ENCODE data around the gene NAT16.

NAT16 gene

GRCh38 chr7:101161692-101162471, 18.2 kb downstream of the NAT16 start:
- H3K27ac ChIP-seq: peak overlapping the region in 10 of 11 experiments; percentile 30 to 90 (median 78); a peak in 20 of 22 replicates
- H3K4me2 ChIP-seq: peak overlapping the region; percentile 89 to 100 (median 99)
- peaks cover 38 to 73% (median 69%) of the 10 kb centered on the region in 10 experiments for H3K4me1 ChIP-seq
- H3K9me3 ChIP-seq (replicated peaks in 1 of 11): no peaks in the 10 kb centered on the region
- H3K36me3 ChIP-seq: peaks cover 23 to 38% (median 33%) of the 10 kb centered on the region in 11 experiments
- no peak for TF ChIP-seq Cebpa-rat (IDR thresholded peaks at IDR 0.05)
- H4K20me1 ChIP-seq: peaks cover 0 to 53% (median 17%) of the 10 kb centered on the region in 11 experiments; a peak in 21 of 22 replicates
- H3K27me3 ChIP-seq: peaks cover 22 to 32% (median 28%) of the 10 kb centered on the region in 11 experiments
- peak overlapping the region; percentile 52 to 75 (median 64); a peak in 19 of 20 replicates for H3K4me3 ChIP-seq
- H3K9ac ChIP-seq: peak overlapping the region; percentile 12 to 80 (median 75); a peak in 19 of 22 replicates

GRCh38 chr7:101160910-101161309, 19.2 kb downstream of the NAT16 start:
- no peak overlapping the region for H3K4me3 ChIP-seq
- peaks cover 41 to 75% (median 70%) of the 10 kb centered on the region in 10 experiments for H3K4me1 ChIP-seq
- TF ChIP-seq Cebpa-rat (IDR thresholded peaks at IDR 0.05): no peak
- H4K20me1 ChIP-seq: peaks cover 0 to 63% (median 18%) of the 10 kb centered on the region in 11 experiments; a peak in 21 of 22 replicates
- peaks cover 23 to 44% (median 37%) of the 10 kb centered on the region in 11 experiments for H3K36me3 ChIP-seq
- H3K4me2 ChIP-seq: peak overlapping the region in 8 of 11 experiments; percentile 89 to 100 (median 100); a peak in 15 of 22 replicates
- peaks cover 17 to 23% (median 19%) of the 10 kb centered on the region in 11 experiments for H3K27me3 ChIP-seq
- H3K9ac ChIP-seq: no peak overlapping the region
- no peaks in the 10 kb centered on the region for H3K9me3 ChIP-seq (replicated peaks in 1 of 11)
- no peak overlapping the region for H3K27ac ChIP-seq

DNA sequence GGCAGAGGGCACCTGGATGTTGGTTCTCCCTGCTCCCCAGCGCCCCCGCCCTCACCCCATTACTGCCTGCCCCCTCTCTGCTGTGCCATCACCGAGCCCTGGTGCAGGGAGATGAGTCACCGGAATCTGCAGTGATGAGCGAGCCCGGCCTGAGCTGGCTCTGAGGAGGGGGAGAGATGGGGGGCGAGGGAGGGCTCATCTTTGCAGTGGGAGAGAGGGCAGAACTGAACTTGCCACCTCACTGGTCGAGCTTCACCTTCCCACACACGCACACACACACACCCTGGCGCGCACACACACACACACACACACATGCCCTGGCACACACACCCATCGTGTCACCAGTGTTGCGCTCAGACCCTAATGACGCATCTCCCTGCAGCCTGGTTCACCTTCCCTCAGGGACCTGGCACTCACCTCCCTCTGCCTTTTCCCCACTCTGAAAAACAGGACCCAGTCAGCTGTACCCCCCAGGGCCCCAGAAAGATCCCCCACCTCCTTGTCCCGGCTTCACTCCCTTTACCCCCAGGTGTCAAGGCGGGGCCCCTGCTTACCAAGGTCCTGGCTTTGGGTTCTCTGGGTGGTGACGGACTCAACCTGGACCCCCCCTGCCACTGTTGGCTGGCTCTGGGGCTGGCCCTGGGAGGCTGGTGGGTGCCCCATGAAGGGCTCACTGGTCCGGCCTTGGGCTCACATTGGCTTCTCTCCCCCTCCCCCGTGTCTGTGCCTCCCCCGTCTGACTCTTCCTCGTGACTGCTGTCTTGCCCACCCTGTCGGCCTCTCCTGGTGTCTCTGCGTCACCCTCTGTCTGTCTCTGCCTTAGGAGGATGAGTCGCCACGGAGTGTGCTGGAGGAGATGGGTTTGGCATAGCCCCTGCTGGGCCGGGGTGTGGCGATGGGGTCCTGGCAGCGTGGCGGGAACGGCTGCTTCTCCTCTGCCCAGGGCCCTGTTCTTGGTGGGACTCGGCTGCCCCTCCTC, 20.1 kb downstream of the NAT16 start:
- 0 out of 22 replicates have a peak overlapping the region, but pooled peaks of 1 of the 11 experiments have one; percentile 13 for H3K9ac ChIP-seq
- H3K9me3 ChIP-seq (replicated peaks in 1 of 11): no peaks in the 10 kb centered on the region
- peaks cover 11 to 16% (median 13%) of the 10 kb centered on the region in 11 experiments; a peak in 21 of 22 replicates for H3K27me3 ChIP-seq
- H3K27ac ChIP-seq: no peak overlapping the region
- H3K4me3 ChIP-seq: no peak overlapping the region
- peaks cover 45 to 76% (median 72%) of the 10 kb centered on the region in 10 experiments for H3K4me1 ChIP-seq
- H4K20me1 ChIP-seq: peaks cover 0 to 64% (median 14%) of the 10 kb centered on the region in 11 experiments; a peak in 21 of 22 replicates
- TF ChIP-seq Cebpa-rat (IDR thresholded peaks at IDR 0.05): no peak
- peaks cover 23 to 44% (median 37%) of the 10 kb centered on the region in 11 experiments for H3K36me3 ChIP-seq
- peak overlapping the region in 8 of 11 experiments; percentile 10 to 37 (median 28); a peak in 10 of 22 replicates for H3K4me2 ChIP-seq

DNA sequence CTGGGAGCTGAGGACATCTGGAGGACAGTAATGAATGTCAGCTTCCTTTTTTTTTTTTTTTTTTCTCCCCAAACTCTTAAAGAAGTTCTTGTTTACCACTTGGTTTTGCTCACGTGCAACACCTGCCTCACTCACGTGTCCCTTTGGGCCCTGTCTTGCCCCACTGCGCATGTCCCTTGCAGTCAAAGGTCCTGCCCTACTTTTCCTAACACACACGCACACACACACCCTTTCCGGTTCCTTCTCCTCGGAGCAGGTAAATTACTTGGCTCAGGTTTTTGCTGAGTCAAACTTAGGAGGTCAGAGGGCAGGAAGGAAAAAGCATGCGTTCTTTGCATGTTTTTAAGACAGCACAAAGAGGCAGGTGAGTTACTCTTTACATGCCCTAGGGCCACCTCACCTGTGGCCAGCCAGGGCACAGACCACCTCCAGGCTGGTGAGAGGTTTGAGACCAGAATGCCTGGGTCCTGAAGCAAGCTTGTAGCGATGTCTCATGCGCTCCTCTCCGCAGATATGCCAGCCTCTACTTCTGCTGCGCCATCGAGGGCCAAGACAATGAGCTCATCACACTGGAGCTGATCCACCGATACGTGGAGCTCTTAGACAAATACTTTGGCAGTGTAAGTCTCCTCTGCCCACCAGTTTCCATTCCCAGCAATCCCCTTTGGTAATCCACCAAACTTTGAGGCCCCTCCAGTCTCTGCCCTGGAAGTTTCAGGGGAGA, 23.1 kb downstream of the NAT16 start:
- H4K20me1 ChIP-seq: peaks cover 0 to 49% (median 0%) of the 10 kb centered on the region in 11 experiments; a peak in 6 of 22 replicates
- H3K4me3 ChIP-seq: no peak overlapping the region
- H3K27ac ChIP-seq: no peak overlapping the region
- peaks cover 31 to 62% (median 56%) of the 10 kb centered on the region in 10 experiments for H3K4me1 ChIP-seq
- H3K9me3 ChIP-seq (replicated peaks in 1 of 11): no peaks in the 10 kb centered on the region
- H3K36me3 ChIP-seq: peaks cover 23 to 44% (median 37%) of the 10 kb centered on the region in 11 experiments
- no peak for TF ChIP-seq Cebpa-rat (IDR thresholded peaks at IDR 0.05)
- H3K9ac ChIP-seq: no peak overlapping the region; a peak in 2 of 22 replicates
- H3K27me3 ChIP-seq: no peaks in the 10 kb centered on the region
- peak overlapping the region in 4 of 11 experiments; percentile 90 to 99 (median 96); a peak in 3 of 22 replicates for H3K4me2 ChIP-seq

DNA sequence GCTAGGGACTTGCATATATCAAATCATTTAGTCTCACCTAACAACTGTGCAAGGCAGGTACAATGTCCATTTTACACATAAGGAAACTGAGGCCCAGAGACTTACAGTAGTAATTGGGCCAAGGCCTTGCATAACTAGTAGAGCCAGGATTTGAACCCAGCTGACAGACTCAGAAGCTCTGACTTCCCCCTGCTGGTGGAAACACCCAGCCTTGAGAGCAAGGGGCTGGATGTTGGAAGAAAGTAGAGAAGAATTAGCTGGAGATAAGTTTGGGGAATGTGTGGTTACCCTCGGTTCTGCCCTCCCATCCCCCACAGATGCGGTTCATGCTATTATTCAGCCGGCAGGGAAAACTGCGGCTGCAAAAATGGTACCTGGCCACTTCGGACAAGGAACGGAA, 23.8 kb downstream of the NAT16 start:
- Histone ChIP-seq H3K27me3 (no peaks in the 10 kb centered on the region), H3K4me1 (peaks cover 27 to 55% (median 48%) of the 10 kb centered on the region in 10 experiments), H4K20me1 (peaks cover 0 to 49% (median 0%) of the 10 kb centered on the region in 11 experiments; a peak in 6 of 22 replicates), H3K27ac (no peak overlapping the region), H3K4me3 (0 out of 20 replicates have a peak overlapping the region, but pooled peaks of 1 of the 10 experiments have one; percentile 83), H3K4me2 (peak overlapping the region; percentile 90 to 100 (median 97); a peak in 19 of 22 replicates), H3K36me3 (peaks cover 23 to 44% (median 37%) of the 10 kb centered on the region in 11 experiments), H3K9ac (peak overlapping the region in 1 of 11 experiments; percentile 85; a peak in 1 of 22 replicates), H3K9me3 (replicated peaks in 1 of 11) (no peaks in the 10 kb centered on the region)
- TF ChIP-seq Cebpa-rat (IDR thresholded peaks at IDR 0.05): no peak

GRCh38 chr7:101155303-101155702, 24.8 kb downstream of the NAT16 start:
- peak overlapping the region; percentile 90 to 100 (median 97) for H3K4me2 ChIP-seq
- H4K20me1 ChIP-seq: peaks cover 0 to 47% (median 0%) of the 10 kb centered on the region in 11 experiments; a peak in 6 of 22 replicates
- peaks cover 23 to 43% (median 36%) of the 10 kb centered on the region in 11 experiments for H3K36me3 ChIP-seq
- TF ChIP-seq Cebpa-rat (IDR thresholded peaks at IDR 0.05): no peak
- H3K9ac ChIP-seq: peak overlapping the region; percentile 80 to 89 (median 85)
- peak overlapping the region; percentile 70 to 93 (median 82) for H3K4me3 ChIP-seq
- peak overlapping the region; percentile 39 to 82 (median 75) for H3K27ac ChIP-seq
- peaks cover 27 to 46% (median 41%) of the 10 kb centered on the region in 10 experiments for H3K4me1 ChIP-seq
- H3K27me3 ChIP-seq: no peaks in the 10 kb centered on the region
- H3K9me3 ChIP-seq (replicated peaks in 1 of 11): no peaks in the 10 kb centered on the region

- H3K9me3 ChIP-seq (replicated peaks in 1 of 11): no peaks in the 10 kb centered on the region
- H3K9ac ChIP-seq: peak overlapping the region; percentile 80 to 89 (median 85)
- peaks cover 0 to 42% (median 0%) of the 10 kb centered on the region in 11 experiments; a peak in 5 of 22 replicates for H4K20me1 ChIP-seq
- peak overlapping the region; percentile 39 to 82 (median 75) for H3K27ac ChIP-seq
- H3K36me3 ChIP-seq: peaks cover 21 to 36% (median 32%) of the 10 kb centered on the region in 11 experiments
- H3K27me3 ChIP-seq: no peaks in the 10 kb centered on the region
- H3K4me3 ChIP-seq: peak overlapping the region; percentile 70 to 93 (median 82)
- peak overlapping the region; percentile 90 to 100 (median 97) for H3K4me2 ChIP-seq
- peaks cover 27 to 40% (median 34%) of the 10 kb centered on the region in 10 experiments for H3K4me1 ChIP-seq
- no peak for TF ChIP-seq Cebpa-rat (IDR thresholded peaks at IDR 0.05)
These were observed 25.4 kb downstream of the NAT16 start for GRCh38 chr7:101154693-101155102.
